ELF-1 (cell line): ENCODE measurements around the gene KIF5C.

Experiments used
- DNase-seq: peaks from one replicate; pipeline ENCODE4 v3.0.0-alpha.2; 2016; ENCODE audit warnings: low read depth, low spot score

KIF5C gene

GRCh38 chr2:149041482-149041881 is 166.5 kb downstream of the KIF5C start:
- no peak for DNase-seq

DNA sequence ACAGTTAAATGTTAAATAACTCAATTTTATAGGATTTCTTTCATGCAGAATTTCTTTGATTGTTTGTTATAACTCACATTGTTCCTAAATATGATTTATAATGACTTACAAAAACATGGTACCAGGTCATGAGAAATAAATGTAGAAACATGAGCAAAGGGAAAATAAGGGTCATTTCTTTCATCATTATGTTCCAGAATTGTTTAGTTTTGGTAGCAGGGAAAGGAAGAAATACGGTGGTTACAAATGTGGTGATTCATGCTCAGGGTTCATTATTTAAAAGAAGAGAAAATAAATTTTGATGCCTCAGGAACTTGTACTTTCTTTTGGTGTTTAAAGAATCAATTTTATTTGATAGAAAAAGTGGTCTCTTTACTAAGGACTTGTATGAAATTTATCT is 167.9 kb downstream of the KIF5C start:
- DNase-seq = no peak

DNA sequence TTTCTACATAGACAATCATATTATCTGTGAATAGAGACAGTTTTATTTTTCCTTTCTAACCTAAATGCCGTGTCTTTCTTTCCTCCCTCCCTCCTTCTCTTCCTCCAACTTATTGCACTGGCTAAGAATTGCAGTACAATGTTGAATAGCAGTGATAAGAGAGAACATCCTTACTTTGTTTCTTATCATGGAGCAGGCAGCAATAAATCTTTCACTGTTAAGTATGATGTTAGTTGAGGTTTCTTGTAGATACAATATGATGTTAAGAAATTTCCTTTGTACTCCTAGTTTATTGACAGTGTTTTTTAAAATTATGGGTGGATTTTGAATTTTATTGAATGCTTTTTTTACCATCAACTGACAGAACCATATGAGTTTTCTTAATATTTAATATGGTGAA is 169.5 kb downstream of the KIF5C start:
- no peak for DNase-seq

GRCh38 chr2:149047118-149047517 is 172.1 kb downstream of the KIF5C start:
- DNase-seq = no peak

DNA sequence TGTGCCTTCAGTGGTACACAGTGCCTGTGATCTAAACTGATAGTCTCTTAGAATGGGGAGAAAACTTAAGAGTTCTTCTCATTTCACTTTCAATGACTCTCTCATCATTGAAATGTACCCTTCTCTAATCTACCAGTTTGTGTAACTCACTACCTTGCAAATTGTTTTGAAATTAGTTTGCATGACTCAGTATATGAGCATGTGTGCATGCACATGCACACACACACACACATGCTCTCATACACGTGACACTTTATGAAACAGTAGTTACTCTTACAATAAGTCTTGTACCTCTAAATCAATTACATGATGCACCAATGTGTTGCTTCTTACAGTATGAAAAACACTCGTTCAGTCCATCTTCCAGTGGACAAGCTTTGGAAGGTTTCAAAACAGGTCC is 174.1 kb downstream of the KIF5C start:
- no peak for DNase-seq

DNA sequence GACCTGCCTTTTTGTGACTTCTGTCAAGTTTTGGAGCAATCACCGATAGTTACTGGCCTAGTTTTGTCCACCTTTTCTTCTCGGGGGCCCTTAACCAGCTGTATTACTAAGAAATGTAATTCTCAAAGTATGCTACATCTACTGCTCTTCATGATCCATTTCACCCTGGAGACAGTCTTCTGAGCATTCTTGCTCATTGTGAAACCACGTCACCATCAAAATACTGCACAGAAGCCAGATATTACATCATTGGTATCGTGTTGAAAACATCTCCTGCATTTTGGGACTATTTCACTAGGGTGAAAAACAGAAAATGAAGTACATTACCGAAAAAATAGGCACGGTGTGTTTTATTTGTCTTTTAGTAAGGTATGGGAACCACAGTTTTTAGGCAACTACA is 175.2 kb downstream of the KIF5C start:
- DNase-seq = no peak

GRCh38 chr2:149055751-149056150 is 180.7 kb downstream of the KIF5C start:
- DNase-seq = no peak

DNA sequence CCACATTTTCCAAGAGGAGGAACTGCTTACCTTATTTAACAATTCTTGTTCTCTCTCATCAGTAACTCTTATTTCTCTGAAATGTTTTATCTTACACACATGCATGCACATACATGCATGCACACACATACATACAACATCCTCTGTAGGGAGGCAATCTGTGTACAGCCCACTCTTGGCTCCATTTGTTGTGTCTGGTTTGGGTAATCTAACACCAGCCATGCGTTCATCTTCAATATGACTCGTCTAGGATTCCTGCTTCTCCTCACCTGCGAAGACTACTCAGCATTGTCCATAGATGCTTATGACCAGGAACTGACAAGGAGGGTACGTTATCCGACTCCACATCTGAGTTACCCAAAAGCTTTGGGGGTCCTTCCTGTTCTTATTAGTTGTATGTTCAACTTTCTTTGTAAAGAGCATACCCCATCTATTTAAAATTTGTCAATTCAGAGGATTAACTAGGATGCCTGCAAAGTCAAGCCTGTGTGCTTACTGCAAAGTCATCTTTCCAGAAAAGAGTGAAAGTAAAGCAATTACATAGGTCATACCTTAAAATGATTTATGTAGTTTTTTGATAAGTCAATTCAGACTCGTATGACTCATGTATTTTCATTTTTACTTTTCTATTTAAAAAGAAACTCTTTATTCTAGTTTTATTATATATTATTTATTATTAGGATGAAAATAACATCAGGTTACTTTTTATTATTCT is 181.7 kb downstream of the KIF5C start:
- DNase-seq = no peak

DNA sequence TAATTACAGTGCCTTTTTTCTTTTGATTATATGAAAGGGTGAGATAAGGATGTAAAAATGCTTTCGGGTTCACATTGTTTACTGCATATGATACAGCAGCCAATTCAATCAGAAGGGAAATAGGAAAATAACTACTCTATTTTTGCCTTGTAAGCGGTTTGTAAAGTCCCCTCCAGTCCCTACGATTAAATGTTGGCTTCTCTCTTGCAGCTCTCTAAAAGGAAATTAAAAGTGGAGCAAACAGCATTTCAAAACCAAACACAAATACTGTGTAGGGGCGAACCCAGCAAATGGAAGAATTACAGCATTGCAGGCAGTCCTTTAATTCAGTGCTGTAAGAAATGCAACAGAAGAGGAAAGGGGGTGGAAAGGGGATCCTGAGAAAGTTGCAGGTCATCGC is 182.4 kb downstream of the KIF5C start:
- DNase-seq = no peak

- DNase-seq = no peak
Observed at GRCh38 chr2:149058936-149059335, 183.9 kb downstream of the KIF5C start.

- DNase-seq = peak; percentile 48
Observed at GRCh38 chr2:149059822-149060221, 184.8 kb downstream of the KIF5C start.

GRCh38 chr2:149061133-149061745 is 186.2 kb downstream of the KIF5C start:
- no peak for DNase-seq

- no peak for DNase-seq
Observed at GRCh38 chr2:149062531-149062930, 187.5 kb downstream of the KIF5C start.

DNA sequence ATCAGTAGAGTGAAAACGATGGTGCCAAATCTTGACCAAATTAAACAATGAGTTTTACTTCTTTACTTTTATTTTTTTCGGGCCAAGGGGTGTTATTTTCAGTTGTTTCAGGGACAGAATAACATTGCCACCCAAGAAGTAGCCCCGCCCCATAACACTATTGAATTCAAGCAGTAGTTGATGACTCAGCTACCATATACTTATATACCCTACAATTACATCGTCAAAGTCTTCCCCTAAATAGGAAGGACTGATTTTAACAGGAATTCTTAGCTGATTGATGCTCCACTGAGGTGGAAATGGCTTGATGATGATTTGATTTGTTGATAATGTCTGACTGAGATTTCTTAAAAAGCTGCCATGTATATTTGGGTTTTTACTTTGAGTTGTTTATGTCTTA is 188.2 kb downstream of the KIF5C start:
- DNase-seq = no peak

DNA sequence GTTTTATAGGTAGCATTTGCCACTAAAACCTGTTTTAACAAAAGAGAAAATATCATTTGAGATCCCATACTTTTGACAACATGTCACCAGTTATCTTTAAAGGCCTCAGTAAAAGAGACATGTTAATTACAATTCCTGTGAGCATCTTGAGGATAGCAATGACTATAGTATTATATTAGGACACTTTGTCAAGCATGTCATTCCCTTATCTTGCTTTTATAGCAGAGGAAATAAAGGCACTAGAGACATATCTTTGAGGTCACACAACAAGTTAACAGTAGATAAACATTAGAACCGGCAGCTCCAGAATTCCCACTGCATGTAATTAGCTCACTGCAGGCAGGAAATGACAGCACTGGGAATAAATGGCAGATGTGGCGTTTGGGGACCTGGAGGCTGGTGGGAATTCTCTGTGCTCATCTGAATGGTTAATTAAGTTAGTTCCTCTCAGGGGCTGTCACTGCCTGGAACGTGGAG is 189.4 kb downstream of the KIF5C start:
- peak; percentile 62 for DNase-seq

GRCh38 chr2:149064856-149065630 is 190.0 kb downstream of the KIF5C start:
- DNase-seq = no peak

DNA sequence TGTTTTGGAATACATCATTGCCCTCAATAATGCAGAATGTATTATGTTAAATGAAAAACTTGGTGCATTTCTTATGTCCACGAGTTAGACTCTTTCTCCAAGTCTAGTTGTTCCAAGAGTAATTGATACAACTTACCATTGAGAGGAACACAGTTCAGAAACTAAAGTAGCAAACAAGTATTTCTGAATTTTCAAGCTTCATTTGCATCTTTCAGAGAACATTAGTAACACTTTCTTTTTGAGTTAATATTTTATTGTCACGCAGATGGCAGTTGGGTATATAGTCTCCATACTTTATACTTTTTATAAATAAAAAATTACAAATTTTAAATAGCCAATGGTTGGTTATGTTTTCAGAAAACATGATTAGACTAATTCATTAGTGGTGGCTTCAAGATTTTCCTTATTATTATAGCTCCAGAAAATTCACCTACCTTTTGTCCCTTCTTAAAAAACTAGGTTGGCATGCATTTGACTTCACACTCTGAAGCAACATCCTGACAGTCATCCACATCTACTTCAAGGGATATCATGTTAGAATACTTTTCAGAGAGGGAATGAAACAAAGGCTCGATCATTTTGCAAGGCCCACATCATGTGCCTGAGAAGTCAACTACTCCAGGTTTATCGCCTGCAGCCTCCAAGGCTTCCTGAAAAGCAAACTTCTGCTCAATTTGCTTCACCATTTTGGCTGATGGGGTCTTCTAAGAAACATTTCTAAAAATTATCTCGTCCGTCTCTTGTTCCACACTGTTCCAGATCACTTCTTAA is 193.4 kb downstream of the KIF5C start:
- no peak for DNase-seq

DNA sequence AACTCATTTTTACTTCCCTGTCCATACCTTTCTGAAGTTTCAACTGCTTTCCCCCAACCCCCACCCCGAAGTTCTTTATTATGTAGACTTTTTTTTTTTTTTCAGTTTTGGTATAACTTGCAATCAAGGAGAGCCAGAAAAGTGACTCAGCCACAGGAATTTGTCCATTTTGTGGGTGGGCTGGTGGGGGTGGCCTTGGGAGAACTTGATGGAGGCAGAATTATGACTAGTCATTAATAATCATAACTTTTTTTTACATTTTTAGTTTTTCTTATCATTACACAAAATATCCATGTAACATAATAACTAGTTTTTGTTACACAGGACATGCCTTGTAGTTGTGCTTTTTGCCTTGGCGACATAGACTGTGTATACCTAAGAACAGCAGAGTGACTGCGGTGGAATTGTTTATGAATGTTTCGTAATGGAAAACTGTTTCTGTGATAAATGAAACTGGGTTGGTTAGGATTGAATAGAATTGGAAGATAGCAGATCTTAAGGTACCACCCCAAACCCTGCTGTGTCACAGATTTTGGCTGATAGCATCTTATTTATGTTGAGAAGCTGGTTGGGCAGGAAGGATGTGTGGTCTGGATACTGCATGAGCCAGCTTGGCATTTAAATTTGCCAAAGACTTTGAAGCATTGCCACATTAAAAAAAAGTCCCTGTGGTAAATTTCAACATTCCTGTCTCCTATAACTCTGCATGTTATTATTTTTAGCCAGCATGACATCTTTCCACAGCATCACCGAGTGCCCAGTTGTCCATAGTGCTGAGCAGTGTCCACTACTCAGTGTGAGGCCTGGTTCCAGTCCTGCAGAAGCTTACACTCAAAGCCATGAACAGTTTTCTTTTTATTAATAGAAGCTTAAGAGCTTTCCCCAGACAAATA is 194.2 kb downstream of the KIF5C start:
- no peak for DNase-seq

DNA sequence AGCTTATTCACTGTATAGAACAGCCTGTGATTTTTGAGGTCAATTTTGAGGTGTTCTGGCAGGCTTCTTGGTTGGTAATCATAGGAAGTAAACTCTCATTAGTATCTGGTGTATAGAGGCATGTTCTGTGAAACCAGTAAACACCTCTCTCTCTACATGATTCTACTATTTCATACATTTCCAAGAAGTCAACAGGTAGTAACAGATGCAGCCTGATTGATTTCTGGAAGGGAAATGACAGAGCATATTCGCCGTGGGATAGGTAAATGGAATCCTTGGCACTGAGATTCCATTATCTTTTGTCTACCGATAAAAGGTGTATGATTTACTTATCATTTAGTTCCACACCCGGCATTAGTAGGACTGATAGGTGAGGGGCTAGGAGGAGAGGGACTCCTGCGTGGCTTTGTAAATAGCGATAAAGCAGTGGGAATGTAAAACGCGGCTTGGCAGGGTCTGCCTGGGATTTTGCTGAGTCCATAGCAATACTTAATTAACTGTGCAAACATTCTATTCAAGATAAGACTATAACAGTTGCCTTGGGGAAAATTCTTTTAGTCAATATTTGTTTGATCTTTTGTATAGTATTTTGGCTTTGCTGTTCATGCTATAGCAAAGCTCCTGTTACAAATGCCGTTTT is 195.8 kb downstream of the KIF5C start:
- DNase-seq = no peak

GRCh38 chr2:149075105-149075504 is 200.1 kb downstream of the KIF5C start:
- no peak for DNase-seq
